K562 (cell line): ENCODE results near the gene ZNF346. TPM values are rescaled to one million over a fixed set of nuclear protein-coding genes. Genes with fewer than 3 reads are reported as not detected.

Experiments used
- ATAC-seq: fragments of 200-7000 bp; cut with Tn5 transposase; 3 replicates; pipeline ENCODE4 v1.9.1; 2020; ENCODE audit warnings: moderate library complexity
- BruUV-seq: library from RNA; stranded (reverse); fragments of 400-500 nt; replicated peaks from 2 replicates; lab custom pipeline; 2021; lab: Mats Ljungman, UMichigan
- CTCF ChIA-PET: fragments of 300-600 bp; formaldehyde crosslinking; extraction: SDS; loops from one replicate; lab custom pipeline; 2021; ENCODE audit warnings: low intra/inter-chr PET ratio; lab: Yijun Ruan, JAX
- POLR2A ChIA-PET: fragments of 300-600, 350-650 bp; sonication (Branson Sonifier 250); formaldehyde crosslinking; extraction: SDS; loops from one replicate; lab custom pipeline; 2021; ENCODE audit warnings: antibody characterized with exemption, inconsistent platforms; lab: Yijun Ruan, JAX
- DNase-seq, 4 experiments: peaks; one replicate each; pipeline versions ENCODE4 v3.0.0 to v3.0.0-alpha.2; 2011 to 2018; ENCODE audit warnings: low spot score in 3 of 4, mixed read lengths in 3 of 4; ENCODE audit errors: extremely low read depth in 1 of 4
- FAIRE-seq: peaks from 2 replicates; lab custom pipeline; 2011; peaks lifted over from hg19 to GRCh38; lab: Jason Lieb, UNC
- H2AFZ ChIP-seq: 2 replicates; pipeline ENCODE4 v1.6.0; 2011; ENCODE audit warnings: low read depth, low read length, control low read depth, inconsistent platforms
- H3K27ac ChIP-seq: fragments of 200-600 bp; 3 replicates; pipeline ENCODE4 v1.8.0; 2011; ENCODE audit warnings: low read depth, mild to moderate bottlenecking, control low read depth, inconsistent platforms, low read length, moderate library complexity, mixed read lengths; ENCODE audit errors: extremely low read depth
- H3K27me3 ChIP-seq, 2 experiments: fragments of 300-600 bp in 1 of 2; 2 replicates in 1 of 2; 3 replicates in 1 of 2; pipeline versions ENCODE4 v1.6.0 to v1.8.0; 2011; ENCODE audit warnings: inconsistent platforms in 2 of 2, low read length in 2 of 2, mild to moderate bottlenecking in 1 of 2, mixed read lengths in 1 of 2, moderate library complexity in 1 of 2; ENCODE audit not compliant: control insufficient read depth in 2 of 2, insufficient read depth in 2 of 2
- H3K36me3 ChIP-seq: fragments of 300-600 bp; 3 replicates; pipeline ENCODE4 v1.8.0; 2011; ENCODE audit warnings: mild to moderate bottlenecking, low read length, inconsistent platforms; ENCODE audit not compliant: control insufficient read depth, insufficient read depth
- H3K4me1 ChIP-seq, 2 experiments: fragments of 200-600 bp in 1 of 2; replicated peaks in 1 of 2; 2 replicates in 1 of 2; 3 replicates in 1 of 2; pipeline versions ENCODE4 v1.5.1 to v1.8.0; 2011; ENCODE audit warnings: inconsistent platforms in 2 of 2, low read length in 2 of 2, mild to moderate bottlenecking in 1 of 2, mixed read lengths in 1 of 2, moderate library complexity in 1 of 2; ENCODE audit not compliant: control insufficient read depth in 2 of 2, insufficient read depth in 2 of 2
- H3K4me2 ChIP-seq: 2 replicates; pipeline ENCODE4 v1.6.1; 2011; ENCODE audit warnings: low read length, control low read depth, inconsistent platforms, mixed read lengths; ENCODE audit not compliant: insufficient read depth
- H3K4me3 ChIP-seq: fragments of 200-600 bp; sonication (generic), shearing (Covaris generic); 2 replicates; pipeline ENCODE4 v1.5.1; 2016; ENCODE audit warnings: control low read depth, inconsistent platforms
- H3K79me2 ChIP-seq: fragments of 200-600 bp; 3 replicates; pipeline ENCODE4 v1.8.0; 2011; ENCODE audit warnings: low read length, inconsistent platforms; ENCODE audit not compliant: control insufficient read depth, insufficient read depth
- H3K9ac ChIP-seq, 2 experiments: 2 replicates each; pipeline versions ENCODE4 v1.6.0 to v1.6.1; 2011; ENCODE audit warnings: low read depth in 2 of 2, low read length in 2 of 2, control low read depth in 1 of 2, inconsistent platforms in 1 of 2, mild to moderate bottlenecking in 1 of 2, mixed read lengths in 1 of 2; ENCODE audit not compliant: insufficient read depth in 1 of 2
- H3K9me1 ChIP-seq: one replicate; pipeline ENCODE4 v1.6.0; 2011; ENCODE audit warnings: inconsistent platforms, mild to moderate bottlenecking, low read length, moderate library complexity; ENCODE audit not compliant: control insufficient read depth, insufficient read depth
- H3K9me3 ChIP-seq: replicated peaks from 2 replicates; pipeline ENCODE4 v1.5.1; 2011; ENCODE audit warnings: low read depth, low read length, inconsistent platforms; ENCODE audit not compliant: control insufficient read depth, insufficient read depth
- H4K20me1 ChIP-seq: replicated peaks from 2 replicates; pipeline ENCODE4 v1.6.1; 2011; ENCODE audit warnings: low read length, inconsistent platforms, mixed read lengths; ENCODE audit not compliant: control insufficient read depth, insufficient read depth
- ARID1B ChIP-seq: fragments of 450-650 bp; IDR thresholded peaks from 2 replicates; pipeline ENCODE4 v1.6.1; 2016; ENCODE audit warnings: antibody characterized with exemption, mild to moderate bottlenecking, inconsistent platforms
- ATF3 ChIP-seq, 2 experiments: fragments of 450-650 bp in 1 of 2; sonication (generic) in 1 of 2; formaldehyde crosslinking in 1 of 2; IDR thresholded peaks in 1 of 2; conservative IDR thresholded peaks in 1 of 2; 2 replicates each; pipeline versions ENCODE4 v1.6.1 to v1.8.1; 2016 to 2023; ENCODE audit warnings: mild to moderate bottlenecking in 2 of 2, moderate library complexity in 2 of 2, inconsistent platforms in 1 of 2, missing genetic modification reagents in 1 of 2
- CTBP1 ChIP-seq: fragments of 450-650 bp; IDR thresholded peaks from 2 replicates; pipeline ENCODE4 v1.6.1; 2016; ENCODE audit warnings: borderline replicate concordance
- FOSL1 ChIP-seq: fragments of 200-800 bp; sonication (Bioruptor generic); conservative IDR thresholded peaks from 2 replicates; pipeline ENCODE4 v1.6.1; 2016; ENCODE audit warnings: missing genetic modification characterization, missing compliant biosample characterization
- FOXK2 ChIP-seq, 2 experiments: fragments of 450-650 bp; IDR thresholded peaks in 1 of 2; conservative IDR thresholded peaks in 1 of 2; 2 replicates each; pipeline ENCODE4 v1.6.1; 2016; ENCODE audit warnings: low read depth in 2 of 2, mild to moderate bottlenecking in 1 of 2
- FOXM1 ChIP-seq, 2 experiments: fragments of 450-650 bp in 1 of 2; sonication (generic) in 1 of 2; formaldehyde crosslinking in 1 of 2; IDR thresholded peaks; 2 replicates each; pipeline versions ENCODE4 v1.6.1 to v1.9.0; 2017 to 2022; ENCODE audit warnings: low read depth in 2 of 2, mild to moderate bottlenecking in 2 of 2, missing genetic modification reagents in 1 of 2, moderate library complexity in 1 of 2
- GATA2 ChIP-seq: sonication (generic); formaldehyde crosslinking; IDR thresholded peaks from 2 replicates; pipeline ENCODE4 v1.4.0; 2020; ENCODE audit warnings: mild to moderate bottlenecking, missing genetic modification reagents
- GTF2F1 ChIP-seq: IDR thresholded peaks from 2 replicates; pipeline ENCODE4 v1.6.1; 2011; ENCODE audit warnings: low read depth, low read length, improper control_type of control experiment
- HDGF ChIP-seq: fragments of 450-650 bp; IDR thresholded peaks from 2 replicates; pipeline ENCODE4 v1.6.1; 2016
- KDM1A ChIP-seq, 2 experiments: fragments of 450-650 bp; IDR thresholded peaks; 2 replicates each; pipeline ENCODE4 v1.6.1; 2016; ENCODE audit warnings: mild to moderate bottlenecking in 2 of 2
- KLF6 ChIP-seq: fragments of 250-450 bp; sonication (Bioruptor Pico); IDR thresholded peaks from 2 replicates; pipeline ENCODE4 v1.4.0; 2020; ENCODE audit warnings: mild to moderate bottlenecking, moderate library complexity, borderline replicate concordance
- MTA2 ChIP-seq: fragments of 450-650 bp; IDR thresholded peaks from 2 replicates; pipeline ENCODE4 v1.6.1; 2016; ENCODE audit warnings: low read depth
- NRF1 ChIP-seq, 2 experiments: fragments of 450-650 bp; IDR thresholded peaks in 1 of 2; conservative IDR thresholded peaks in 1 of 2; 2 replicates each; pipeline ENCODE4 v1.6.1; 2014; ENCODE audit warnings: mild to moderate bottlenecking in 2 of 2
- PHF20 ChIP-seq: fragments of 450-650 bp; IDR thresholded peaks from 2 replicates; pipeline ENCODE4 v1.6.1; 2018; ENCODE audit not compliant: partially characterized antibody
- RBM25 ChIP-seq: fragments of 200-400 bp; formaldehyde crosslinking; IDR thresholded peaks from 2 replicates; pipeline ENCODE4 v1.6.1; 2018; ENCODE audit warnings: low read length, low read depth, moderate library complexity; ENCODE audit not compliant: severe bottlenecking
- TRIM28 ChIP-seq: fragments of 450-650 bp; IDR thresholded peaks from 2 replicates; pipeline ENCODE4 v1.6.1; 2017
- ZBTB1 ChIP-seq: sonication (generic); formaldehyde crosslinking; IDR thresholded peaks from 2 replicates; pipeline ENCODE4 v1.8.1; 2023; ENCODE audit warnings: missing genetic modification reagents, low read depth, mild to moderate bottlenecking, borderline replicate concordance
- ZBTB2 ChIP-seq: fragments of 450-650 bp; IDR thresholded peaks from 2 replicates; pipeline ENCODE4 v1.6.1; 2016; ENCODE audit warnings: antibody characterized with exemption
- ZBTB5 ChIP-seq: fragments of 450-650 bp; IDR thresholded peaks from 2 replicates; pipeline ENCODE4 v1.6.1; 2017; ENCODE audit warnings: antibody characterized with exemption
- WGBS: fragments of 100-300 bp; shearing (Covaris generic); methylation state at CpG from one replicate; pipeline ENCODE4 v1.1.6; 2016; ENCODE audit warnings: low coverage, mixed read lengths; ENCODE audit not compliant: insufficient coverage; ENCODE audit errors: missing lambda C conversion rate; 5-methylcytosine and 5-hydroxymethylcytosine counted together
- in situ Hi-C: fragments of 300-500 bp; cut with MboI; formaldehyde crosslinking; loops from 4 replicates; pipeline ENCODE4 v1.15.0; 2018; ENCODE audit warnings: inconsistent platforms, mixed read lengths
- intact Hi-C: fragments of 100-400 bp; cut with micrococcal nuclease; formaldehyde crosslinking; loops from 2 replicates; pipeline ENCODE4 v1.14.2; 2022
- polyA plus RNA-seq, 8 experiments: library from polyadenylated mRNA; depleted of rRNA in 4 of 8; stranded (reverse) in 5 of 8; unstranded in 3 of 8; fragments of >200 nt; fragmentation: Nextera tagmentation in 2 of 8; fragmentation: Illumina TruSeq in 1 of 8; extraction: Ambion mirVana in 2 of 8; extraction: Trizol in 1 of 8; gene quantifications; 2 replicates each; pipeline versions ENCODE4 v1.2.1 to v1.2.3, GENCODE V29; 2011 to 2014; ENCODE audit warnings: inconsistent platforms in 1 of 8, missing spikeins in 1 of 8
- total RNA-seq, 7 experiments: library from RNA; depleted of rRNA in 6 of 7; stranded (reverse); fragments of >200 nt in 6 of 7; fragmentation: Illumina TruSeq in 2 of 7; extraction: Trizol in 2 of 7; gene quantifications; 2 replicates each; pipeline versions ENCODE4 v1.2.1 to v1.2.3, GENCODE V29; 2011 to 2021; ENCODE audit warnings: low replicate concordance in 1 of 7

The ZNF346 gene
- total and polyA plus RNA-seq, 9 of the 15 experiments (the other 6 are each of a cell fraction or from before 2014, with no cell fraction given): 5.0 to 25.1 (median 20.1) TPM

- H3K36me3 ChIP-seq: peaks cover 12% of the 10 kb centered on the region; the same call in 2 of the 3 replicates
- no peak overlapping the region for H2AFZ ChIP-seq
- no peak overlapping the region for H3K4me3 ChIP-seq
- H3K27me3 ChIP-seq: no peaks in the 10 kb centered on the region
- 19% methylated on average over 5 of the region's 5 CpGs for WGBS
- POLR2A ChIA-PET: interaction anchor here (0.6 to 4.0 kb wide), 5 partner anchors 8 to 137 kb away, joined by 3 to 45 read pairs (median 5); partner anchors contain the start of genes NSD1, UIMC1 and ZNF346
- H4K20me1 ChIP-seq: peaks cover 29% of the 10 kb centered on the region
- peak; percentile 21 for ATAC-seq
- H3K4me1 ChIP-seq: peaks cover 26 to 31% of the 10 kb centered on the region in 2 experiments
- H3K79me2 ChIP-seq: peaks cover 89% of the 10 kb centered on the region
- in situ Hi-C loops: no loop called here
- no TSS peak for BruUV-seq
- peaks cover 7% of the 10 kb centered on the region for H3K9me1 ChIP-seq
- intact Hi-C loops: no loop called here
- DNase-seq: peak in 1 of 4 experiments; percentile 44
- no peak overlapping the region for H3K9ac ChIP-seq
- H3K27ac ChIP-seq: peak overlapping the region; percentile 38; the same call in 2 of the 3 replicates
- CTCF ChIA-PET: no interaction called here
- H3K4me2 ChIP-seq: peak overlapping the region; percentile 15; the same call in 1 of the 2 replicates
- H3K9me3 ChIP-seq: peaks cover 4% of the 10 kb centered on the region
- FAIRE-seq: no peak
- TF ChIP-seq FOSL1 (tag) (peak; percentile 60), ZBTB1 (CRISPR knock-in tag) (no peak), ZBTB2 (no peak), TRIM28 (no peak), MTA2 (no peak), ZBTB5 (no peak), FOXM1 (IDR thresholded peaks at IDR 0.05; ENCODE audit: low read depth) (no peak), FOXM1 (CRISPR knock-in tag; IDR thresholded peaks at IDR 0.05; ENCODE audit: low read depth) (no peak), ARID1B (0 out of 2 replicates have a peak, but pooled peaks have one; percentile 34), KLF6 (CRISPR knock-in tag) (no peak), ATF3 (IDR thresholded peaks at IDR 0.05) (peak; percentile 43; the same call in 1 of the 2 replicates), ATF3 (CRISPR knock-in tag; conservative IDR thresholded peaks at IDR 0.05) (no peak), NRF1 (conservative IDR thresholded peaks at IDR 0.05 in 1 of 2, IDR thresholded peaks at IDR 0.05 in 1 of 2) (peak; percentile 50 to 68), KDM1A (IDR thresholded peaks at IDR 0.05) (0 out of 4 replicates have a peak, but pooled peaks of 1 of the 2 experiments have one; percentile 4), CTBP1 (peak; percentile 10; the same call in 1 of the 2 replicates), HDGF (no peak), PHF20 (peak; percentile 15), FOXK2 (conservative IDR thresholded peaks at IDR 0.05 in 1 of 2, IDR thresholded peaks at IDR 0.05 in 1 of 2; ENCODE audit: low read depth in 2 of 2) (no peak), GTF2F1 (no peak), GATA2 (CRISPR knock-in tag) (0 out of 2 replicates have a peak, but pooled peaks have one; percentile 12), RBM25 (no peak)
Observed at GRCh38 chr5:176996780-176997179, 25.7 kb upstream of the ZNF346 start.
